OCI-LY1 (cell line): ENCODE results near the gene CHODL.

Experiments used
- H2AFZ ChIP-seq: fragments of 200-600 bp; sonication (generic), shearing (Covaris generic); 2 replicates; pipeline ENCODE4 v1.6.0; 2014; ENCODE audit warnings: antibody characterized with exemption, mild to moderate bottlenecking, low read length
- H3F3A ChIP-seq: fragments of 200-600 bp; sonication (generic), shearing (Covaris generic); 2 replicates; pipeline ENCODE4 v1.6.0; 2014; ENCODE audit warnings: mild to moderate bottlenecking, antibody characterized with exemption, low read length, moderate library complexity; ENCODE audit not compliant: insufficient read depth
- H3K27ac ChIP-seq: fragments of 200-600 bp; sonication (generic); 2 replicates; pipeline ENCODE4 v1.5.1; 2014; ENCODE audit warnings: low read length, mixed run types, mild to moderate bottlenecking, low read depth; ENCODE audit not compliant: poor library complexity, severe bottlenecking
- H3K27me3 ChIP-seq: fragments of 200-600 bp; sonication (generic); 2 replicates; pipeline ENCODE4 v1.6.0; 2014; ENCODE audit warnings: antibody characterized with exemption, mild to moderate bottlenecking, low read length, moderate library complexity; ENCODE audit not compliant: insufficient read depth
- H3K36me3 ChIP-seq: fragments of 200-600 bp; sonication (generic); 2 replicates; pipeline ENCODE4 v1.6.1; 2014; ENCODE audit warnings: mild to moderate bottlenecking, antibody characterized with exemption, low read length, moderate library complexity, mixed read lengths; ENCODE audit not compliant: insufficient read depth
- H3K4me1 ChIP-seq: fragments of 200-600 bp; sonication (generic); 2 replicates; pipeline ENCODE4 v1.5.1; 2014; ENCODE audit warnings: mild to moderate bottlenecking, low read length, moderate library complexity; ENCODE audit not compliant: insufficient read depth, severe bottlenecking
- H3K4me2 ChIP-seq: fragments of 200-600 bp; sonication (generic), shearing (Covaris generic); 2 replicates; pipeline ENCODE4 v1.6.1; 2014; ENCODE audit warnings: low read length
- H3K4me3 ChIP-seq: fragments of 200-600 bp; sonication (generic); 2 replicates; pipeline ENCODE4 v1.5.1; 2014; ENCODE audit warnings: low read length, low read depth, mild to moderate bottlenecking, mixed read lengths; ENCODE audit not compliant: poor library complexity, severe bottlenecking
- H3K79me2 ChIP-seq: fragments of 200-600 bp; shearing (Covaris generic); 2 replicates; pipeline ENCODE4 v1.6.1; 2016; ENCODE audit warnings: mixed run types, low read length, mixed read lengths; ENCODE audit not compliant: insufficient read depth
- H3K9ac ChIP-seq: fragments of 200-600 bp; sonication (generic), shearing (Covaris generic); 2 replicates; pipeline ENCODE4 v1.6.1; 2014; ENCODE audit warnings: mild to moderate bottlenecking, low read length, mixed read lengths
- H3K9me2 ChIP-seq: fragments of 200-600 bp; sonication (generic), shearing (Covaris generic); 2 replicates; pipeline ENCODE4 v1.6.1; 2014; ENCODE audit warnings: low read depth, mild to moderate bottlenecking, low read length, mixed read lengths
- H3K9me3 ChIP-seq: fragments of 200-600 bp; shearing (Covaris generic); 2 replicates; pipeline ENCODE4 v1.6.1; 2014; ENCODE audit warnings: low read length, mixed read lengths
- H4K20me1 ChIP-seq: fragments of 200-600 bp; sonication (generic), shearing (Covaris generic); 2 replicates; pipeline ENCODE4 v1.6.0; 2016; ENCODE audit warnings: mild to moderate bottlenecking, low read length; ENCODE audit not compliant: insufficient read depth
- CTCF ChIP-seq: fragments of 200-600 bp; sonication (generic), shearing (Covaris generic); IDR thresholded peaks from 2 replicates; pipeline ENCODE4 v1.5.1; 2017; ENCODE audit warnings: mild to moderate bottlenecking, antibody characterized with exemption, low read length, moderate library complexity, mixed read lengths
- EZH2 ChIP-seq: fragments of 200-600 bp; sonication (generic), shearing (Covaris generic); IDR thresholded peaks from 2 replicates; pipeline ENCODE4 v1.8.0; 2017; ENCODE audit warnings: borderline replicate concordance, mixed run types, mild to moderate bottlenecking, antibody characterized with exemption, low read length, moderate library complexity, mixed read lengths

The CHODL gene

GRCh38 chr21:18235545-18235944 lies 9.1 kb upstream of the CHODL start:
- Histone ChIP-seq H4K20me1 (no peaks in the 10 kb centered on the region), H3K79me2 (no peaks in the 10 kb centered on the region), H3K9ac (no peak overlapping the region), H3K4me3 (no peak overlapping the region), H3K4me2 (no peak overlapping the region), H3K27me3 (no peaks in the 10 kb centered on the region), H3F3A (no peaks in the 10 kb centered on the region), H3K36me3 (no peaks in the 10 kb centered on the region), H3K9me2 (no peaks in the 10 kb centered on the region), H3K9me3 (no peaks in the 10 kb centered on the region), H2AFZ (no peak overlapping the region), H3K4me1 (no peaks in the 10 kb centered on the region), H3K27ac (no peak overlapping the region)
- TF ChIP-seq CTCF = no peak
- TF ChIP-seq EZH2 = no peak

- Histone ChIP-seq H3K9me2 (no peaks in the 10 kb centered on the region), H3K79me2 (no peaks in the 10 kb centered on the region), H3K4me2 (no peak overlapping the region), H3K4me3 (no peak overlapping the region), H3K27ac (no peak overlapping the region), H4K20me1 (no peaks in the 10 kb centered on the region), H3K36me3 (no peaks in the 10 kb centered on the region), H3K27me3 (no peaks in the 10 kb centered on the region), H3K9me3 (no peaks in the 10 kb centered on the region), H3F3A (no peaks in the 10 kb centered on the region), H2AFZ (no peak overlapping the region), H3K9ac (no peak overlapping the region), H3K4me1 (no peaks in the 10 kb centered on the region)
- no peak for TF ChIP-seq CTCF
- TF ChIP-seq EZH2 = no peak
Observed at GRCh38 chr21:18245464-18245967, 883 bp downstream of the CHODL start.

DNA sequence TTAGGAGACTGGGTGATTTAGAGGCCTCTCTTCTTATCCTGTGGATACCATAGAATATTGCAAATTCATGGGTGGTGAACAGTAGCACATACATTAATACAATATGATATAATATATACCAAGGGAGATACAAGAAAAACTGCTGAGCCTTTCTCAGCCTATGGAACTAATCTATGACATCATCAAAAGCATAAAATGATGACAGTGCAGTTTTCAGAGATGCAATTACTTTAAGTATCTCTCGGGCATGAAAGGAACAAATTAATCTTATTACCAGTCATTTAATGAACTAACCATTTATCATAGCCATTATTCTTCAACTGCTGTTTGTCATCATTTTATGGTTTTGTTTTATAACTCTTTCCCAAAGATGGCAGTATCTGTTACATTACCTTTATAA lies 3.5 kb downstream of the CHODL start:
- no peak overlapping the region for H3K4me3 ChIP-seq
- no peak overlapping the region for H3K27ac ChIP-seq
- no peak overlapping the region for H2AFZ ChIP-seq
- no peak overlapping the region for H3K9ac ChIP-seq
- TF ChIP-seq EZH2 (no peak), CTCF (no peak)
- no peaks in the 10 kb centered on the region for H3K9me2 ChIP-seq
- H4K20me1 ChIP-seq = no peaks in the 10 kb centered on the region
- no peaks in the 10 kb centered on the region for H3K27me3 ChIP-seq
- no peaks in the 10 kb centered on the region for H3K36me3 ChIP-seq
- no peaks in the 10 kb centered on the region for H3K4me1 ChIP-seq
- no peaks in the 10 kb centered on the region for H3F3A ChIP-seq
- H3K4me2 ChIP-seq = no peak overlapping the region
- H3K9me3 ChIP-seq = no peaks in the 10 kb centered on the region
- H3K79me2 ChIP-seq = no peaks in the 10 kb centered on the region
